Measurements from ENCODE around the gene KCNT2. TPM values are rescaled to one million over a fixed set of nuclear protein-coding genes. Genes with fewer than 3 reads are reported as not detected.

Gene KCNT2
- total RNA-seq, 1 donor from 2014 or later: 26.1 TPM

DNA sequence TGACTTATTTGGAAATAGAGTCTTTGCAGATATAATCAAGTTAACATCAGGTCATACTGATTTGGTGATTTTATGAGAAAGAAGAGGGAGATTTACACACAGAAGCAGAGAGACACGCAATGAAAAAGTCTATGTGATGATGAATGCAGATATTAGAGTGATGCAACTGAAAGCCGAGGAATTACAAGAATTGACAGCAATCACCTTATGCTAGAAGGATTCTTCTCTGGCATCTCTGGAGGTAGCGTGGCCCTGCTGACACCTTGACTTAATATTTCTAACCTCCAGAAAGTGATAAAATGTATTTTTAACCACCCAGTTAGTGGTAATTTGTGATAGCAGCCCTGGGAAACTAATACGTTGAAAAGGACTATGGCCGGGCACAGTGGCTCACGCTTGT is 29.4 kb upstream of the KCNT2 start:
- Mint-ChIP-seq H3K9me3 (ENCODE audit: low read depth) (no peaks in the 10 kb centered on the region), H3K27ac (no peak overlapping the region), H3K27me3 (no peaks in the 10 kb centered on the region), H3K36me3 (ENCODE audit: insufficient read depth) (no peaks in the 10 kb centered on the region), H3K4me1 (ENCODE audit: low read depth) (no peaks in the 10 kb centered on the region), H3K4me3 (ENCODE audit: low read depth) (no peak overlapping the region)
- no peak for TF ChIP-seq CTCF (IDR thresholded peaks at IDR 0.05; ENCODE audit: unreplicated experiment)
- DNase-seq (ENCODE audit: low spot score, unreplicated experiment): no peak

- no peak overlapping the region for H3K27ac Mint-ChIP-seq
- no peaks in the 10 kb centered on the region for H3K4me1 Mint-ChIP-seq (ENCODE audit: low read depth)
- DNase-seq (ENCODE audit: low spot score, unreplicated experiment): no peak
- peaks cover 13% of the 10 kb centered on the region for H3K9me3 Mint-ChIP-seq (ENCODE audit: low read depth)
- H3K4me3 Mint-ChIP-seq (ENCODE audit: low read depth): no peak overlapping the region
- no peaks in the 10 kb centered on the region for H3K27me3 Mint-ChIP-seq
- H3K36me3 Mint-ChIP-seq (ENCODE audit: insufficient read depth): no peaks in the 10 kb centered on the region
- no peak for TF ChIP-seq CTCF (IDR thresholded peaks at IDR 0.05; ENCODE audit: unreplicated experiment)
Observed at GRCh38 chr1:196628838-196629237, 20.6 kb upstream of the KCNT2 start.

DNA sequence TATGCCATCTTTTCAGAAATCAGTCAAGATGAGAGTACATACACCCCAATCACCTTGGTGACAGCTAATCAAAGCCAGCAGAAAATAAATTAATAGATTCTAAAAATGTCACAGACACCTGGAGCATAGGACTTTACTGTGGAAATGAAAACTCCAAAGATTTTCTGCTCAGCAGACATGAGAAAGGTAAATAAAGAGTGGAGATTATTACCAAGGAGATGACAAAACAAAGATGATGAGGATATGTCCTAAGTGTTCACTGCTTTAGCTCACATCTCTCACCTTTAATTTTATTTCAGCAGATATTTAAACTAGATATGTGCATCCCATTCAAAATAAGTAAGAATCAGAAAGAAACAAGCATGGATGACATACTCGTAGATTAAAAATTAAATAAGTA is 14.8 kb upstream of the KCNT2 start:
- Mint-ChIP-seq H3K36me3 (ENCODE audit: insufficient read depth) (no peaks in the 10 kb centered on the region), H3K4me3 (ENCODE audit: low read depth) (no peak overlapping the region), H3K27me3 (no peaks in the 10 kb centered on the region), H3K27ac (no peak overlapping the region), H3K4me1 (ENCODE audit: low read depth) (peaks cover 4% of the 10 kb centered on the region), H3K9me3 (ENCODE audit: low read depth) (peaks cover 3% of the 10 kb centered on the region)
- no peak for TF ChIP-seq CTCF (IDR thresholded peaks at IDR 0.05; ENCODE audit: unreplicated experiment)
- DNase-seq (ENCODE audit: low spot score, unreplicated experiment): no peak

GRCh38 chr1:196619721-196620120 is 11.5 kb upstream of the KCNT2 start:
- Mint-ChIP-seq H3K4me3 (ENCODE audit: low read depth) (no peak overlapping the region), H3K36me3 (ENCODE audit: insufficient read depth) (no peaks in the 10 kb centered on the region), H3K27me3 (no peaks in the 10 kb centered on the region), H3K9me3 (ENCODE audit: low read depth) (no peaks in the 10 kb centered on the region), H3K27ac (no peak overlapping the region), H3K4me1 (ENCODE audit: low read depth) (peaks cover 4% of the 10 kb centered on the region)
- no peak for TF ChIP-seq CTCF (IDR thresholded peaks at IDR 0.05; ENCODE audit: unreplicated experiment)
- no peak for DNase-seq (ENCODE audit: low spot score, unreplicated experiment)

GRCh38 chr1:196611873-196612272 is 3.6 kb upstream of the KCNT2 start:
- DNase-seq (ENCODE audit: low spot score, unreplicated experiment): no peak
- no peak overlapping the region for H3K27ac Mint-ChIP-seq
- H3K4me3 Mint-ChIP-seq (ENCODE audit: low read depth): no peak overlapping the region
- H3K4me1 Mint-ChIP-seq (ENCODE audit: low read depth): peaks cover 15% of the 10 kb centered on the region
- no peaks in the 10 kb centered on the region for H3K9me3 Mint-ChIP-seq (ENCODE audit: low read depth)
- no peaks in the 10 kb centered on the region for H3K36me3 Mint-ChIP-seq (ENCODE audit: insufficient read depth)
- no peak for TF ChIP-seq CTCF (IDR thresholded peaks at IDR 0.05; ENCODE audit: unreplicated experiment)
- no peaks in the 10 kb centered on the region for H3K27me3 Mint-ChIP-seq
